GM12864 (cell line): ENCODE measurements around the gene XIST.

Experiments used
- DNase-seq: peaks from one replicate; pipeline ENCODE4 v3.0.0-alpha.2; 2011; ENCODE audit warnings: low read depth
- H3K4me3 ChIP-seq: 2 replicates; pipeline ENCODE4 v1.5.1; 2011; ENCODE audit warnings: mild to moderate bottlenecking, low read depth, low read length, control low read depth
- TF ChIP-seq, protein P1 (sequence below): IDR thresholded peaks from 2 replicates; pipeline ENCODE4 v1.5.1; 2011; ENCODE audit warnings: low read depth, mild to moderate bottlenecking, moderate library complexity, low read length, control low read depth, inconsistent platforms; ENCODE audit errors: missing control alignments

The XIST gene

DNA sequence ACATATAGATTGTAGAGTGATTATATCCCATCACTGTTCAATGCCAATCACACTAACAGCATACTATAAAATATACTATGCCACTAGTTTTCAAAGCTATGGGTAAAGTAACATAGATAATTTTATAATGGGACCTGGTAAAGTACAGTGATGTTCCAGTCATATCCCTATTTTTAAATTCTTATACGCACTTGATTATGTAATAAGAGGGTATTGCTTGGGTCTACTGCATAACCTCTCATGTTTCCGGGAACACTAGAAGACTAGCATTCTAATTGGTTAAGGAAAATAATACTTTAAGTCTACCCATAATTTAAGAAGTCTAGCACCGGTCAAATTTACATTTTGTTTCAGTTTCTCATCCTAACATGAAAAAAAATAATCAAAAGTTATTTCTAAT lies 14.4 kb downstream of the XIST start:
- TF ChIP-seq, protein P1, sequence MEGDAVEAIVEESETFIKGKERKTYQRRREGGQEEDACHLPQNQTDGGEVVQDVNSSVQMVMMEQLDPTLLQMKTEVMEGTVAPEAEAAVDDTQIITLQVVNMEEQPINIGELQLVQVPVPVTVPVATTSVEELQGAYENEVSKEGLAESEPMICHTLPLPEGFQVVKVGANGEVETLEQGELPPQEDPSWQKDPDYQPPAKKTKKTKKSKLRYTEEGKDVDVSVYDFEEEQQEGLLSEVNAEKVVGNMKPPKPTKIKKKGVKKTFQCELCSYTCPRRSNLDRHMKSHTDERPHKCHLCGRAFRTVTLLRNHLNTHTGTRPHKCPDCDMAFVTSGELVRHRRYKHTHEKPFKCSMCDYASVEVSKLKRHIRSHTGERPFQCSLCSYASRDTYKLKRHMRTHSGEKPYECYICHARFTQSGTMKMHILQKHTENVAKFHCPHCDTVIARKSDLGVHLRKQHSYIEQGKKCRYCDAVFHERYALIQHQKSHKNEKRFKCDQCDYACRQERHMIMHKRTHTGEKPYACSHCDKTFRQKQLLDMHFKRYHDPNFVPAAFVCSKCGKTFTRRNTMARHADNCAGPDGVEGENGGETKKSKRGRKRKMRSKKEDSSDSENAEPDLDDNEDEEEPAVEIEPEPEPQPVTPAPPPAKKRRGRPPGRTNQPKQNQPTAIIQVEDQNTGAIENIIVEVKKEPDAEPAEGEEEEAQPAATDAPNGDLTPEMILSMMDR: no peak
- H3K4me3 ChIP-seq: no peak overlapping the region

GRCh38 chrX:73836956-73837477 lies 15.5 kb downstream of the XIST start:
- TF ChIP-seq, protein P1: no peak
- DNase-seq: no peak
- H3K4me3 ChIP-seq: no peak overlapping the region

More for the DNA sequence above, 14.4 kb downstream of the XIST start:
- DNase-seq: no peak

DNA sequence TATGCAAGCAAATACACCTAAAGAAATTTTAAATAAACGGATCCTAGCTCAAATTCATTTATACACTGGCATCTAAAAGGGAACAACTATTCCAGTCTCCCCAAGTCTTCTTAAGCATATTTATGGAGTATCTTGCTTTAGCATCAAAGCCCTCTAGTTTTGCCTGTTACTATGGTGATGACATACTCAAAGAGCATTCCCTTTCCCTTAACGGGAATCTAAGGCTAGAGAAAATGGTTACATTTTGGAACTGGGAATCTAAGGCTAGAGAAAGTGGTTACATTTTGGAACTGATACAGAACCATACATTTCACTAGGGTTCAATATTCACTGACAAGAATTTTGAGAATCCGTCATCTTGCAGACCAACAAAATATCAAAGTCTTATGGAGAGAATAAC lies 18.3 kb downstream of the XIST start:
- TF ChIP-seq, protein P1: no peak
- no peak for DNase-seq
- H3K4me3 ChIP-seq: no peak overlapping the region

DNA sequence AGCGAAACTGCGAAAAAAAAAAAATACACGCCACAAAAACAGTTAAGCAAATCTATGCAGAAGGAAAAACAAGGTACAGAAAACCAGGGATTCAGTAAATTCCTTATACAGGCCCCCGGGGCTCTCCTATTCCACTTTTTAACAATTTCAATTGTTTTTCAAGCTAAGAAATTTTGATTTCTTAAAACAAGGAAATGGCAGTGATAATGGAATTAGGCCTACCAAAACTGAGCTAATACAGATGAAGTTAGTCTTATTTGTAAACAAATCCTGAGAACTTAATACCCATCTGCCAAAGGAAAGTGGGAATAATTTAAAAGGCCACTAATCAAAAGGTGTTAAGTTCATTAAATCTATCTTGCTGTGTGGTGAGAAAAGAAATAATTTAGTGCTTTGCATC lies 20.2 kb downstream of the XIST start:
- DNase-seq: no peak
- H3K4me3 ChIP-seq: no peak overlapping the region
- TF ChIP-seq, protein P1: no peak

DNA sequence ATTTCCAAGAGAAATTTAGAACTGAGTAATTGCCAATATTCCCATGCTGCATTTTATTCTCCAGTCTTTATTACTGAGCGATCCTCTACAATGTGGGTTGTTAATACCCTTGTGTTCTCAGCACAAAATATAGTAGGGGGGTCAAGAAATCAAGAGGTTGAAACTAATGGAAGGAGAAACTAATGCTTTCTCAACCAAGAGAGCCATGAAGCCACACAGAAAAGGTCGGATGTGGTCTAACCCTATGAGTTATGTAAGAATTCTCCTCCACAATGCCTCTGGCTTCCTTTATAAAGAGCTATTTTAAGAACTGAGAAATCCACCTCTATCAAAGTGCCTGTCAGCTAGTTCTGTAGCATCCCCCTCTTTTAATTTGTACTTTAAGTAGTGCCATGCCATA lies 21.0 kb downstream of the XIST start:
- H3K4me3 ChIP-seq: no peak overlapping the region
- TF ChIP-seq, protein P1: no peak
- DNase-seq: no peak

DNA sequence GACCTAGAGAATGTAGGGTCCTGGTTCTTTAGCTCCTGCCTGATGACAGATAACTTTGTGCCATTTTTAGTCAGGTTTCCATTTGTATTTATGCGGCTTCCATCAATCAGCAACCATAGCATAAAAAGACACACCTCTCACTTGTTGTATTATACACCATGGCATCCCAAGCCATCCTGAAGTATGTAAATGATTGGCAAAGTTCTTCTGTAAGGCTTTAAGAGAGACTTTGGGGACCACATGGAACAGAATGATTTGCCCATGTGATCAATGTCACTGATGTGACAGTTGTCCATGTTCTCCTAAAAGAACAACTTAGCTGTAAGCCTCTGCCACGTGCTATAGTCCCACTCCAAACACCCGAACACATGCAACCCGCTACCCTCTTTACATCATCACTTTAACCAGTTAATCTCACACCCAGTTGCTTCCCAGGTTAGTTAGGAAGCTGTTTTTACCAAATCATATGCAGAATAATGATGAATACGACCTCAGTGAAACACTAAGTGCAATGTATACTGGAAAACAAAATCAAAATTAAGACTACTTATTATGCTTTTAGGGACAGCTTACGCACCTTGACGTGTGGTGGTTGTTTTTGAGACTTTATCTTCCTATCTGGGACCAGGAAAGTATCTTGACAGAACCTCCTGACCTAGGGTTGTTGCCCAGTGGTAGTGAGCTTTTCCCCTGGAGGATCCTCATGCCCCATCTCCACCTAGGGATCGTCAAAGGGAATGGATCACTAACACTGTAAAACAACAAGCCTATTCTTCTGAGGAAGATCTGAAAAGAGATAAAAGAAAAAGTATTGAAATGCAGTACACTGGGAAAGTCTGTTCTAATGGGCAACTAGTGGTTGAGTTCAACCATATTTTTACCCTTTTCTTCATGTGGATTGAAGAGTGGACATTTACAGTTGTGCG lies 21.8 kb downstream of the XIST start:
- H3K4me3 ChIP-seq: no peak overlapping the region
- DNase-seq: no peak
- TF ChIP-seq, protein P1: no peak
